Progenitor cell of endocrine pancreas (in vitro differentiated cells): ENCODE measurements around the gene SLC8B1. TPM values are rescaled to one million over a fixed set of nuclear protein-coding genes. Genes with fewer than 3 reads are reported as not detected.

Experiments used
- DNase-seq: peaks from one replicate; pipeline ENCODE4 v3.0.0; 2021; ENCODE audit warnings: low spot score; ENCODE audit not compliant: unreplicated experiment
- H3K27ac Mint-ChIP-seq: 2 replicates; pipeline ENCODE4 v1.8.0; 2021; ENCODE audit warnings: mild to moderate bottlenecking, moderate library complexity, mixed read lengths
- H3K27me3 Mint-ChIP-seq: 2 replicates; pipeline ENCODE4 v1.8.0; 2021; ENCODE audit warnings: mixed read lengths
- H3K36me3 Mint-ChIP-seq: 2 replicates; pipeline ENCODE4 v1.8.0; 2022; ENCODE audit warnings: mixed read lengths; ENCODE audit not compliant: insufficient read depth
- H3K4me1 Mint-ChIP-seq: 2 replicates; pipeline ENCODE4 v1.8.0; 2021; ENCODE audit warnings: low read depth, mixed read lengths
- H3K4me3 Mint-ChIP-seq: 2 replicates; pipeline ENCODE4 v1.8.0; 2021; ENCODE audit warnings: low read depth, mild to moderate bottlenecking, moderate library complexity, mixed read lengths
- H3K9me3 Mint-ChIP-seq: 2 replicates; pipeline ENCODE4 v1.8.0; 2021; ENCODE audit warnings: low read depth, mixed read lengths
- total RNA-seq: library from RNA; stranded (reverse); gene quantifications from 2 replicates; pipeline ENCODE4 v1.2.1, GENCODE V29; 2021
- TF ChIP-seq, protein P1 (sequence below): fragments of 200-600 bp; sonication (generic); IDR thresholded peaks from one replicate; pipeline ENCODE4 v1.5.0; 2021; ENCODE audit warnings: antibody characterized with exemption, mild to moderate bottlenecking; ENCODE audit not compliant: unreplicated experiment

SLC8B1 gene
- total RNA-seq, 1 donor from 2014 or later: 9.8 TPM

GRCh38 chr12:113328368-113328889 lies 6.5 kb downstream of the SLC8B1 start:
- Mint-ChIP-seq H3K4me1 (no peaks in the 10 kb centered on the region), H3K27me3 (peaks cover 8% of the 10 kb centered on the region), H3K36me3 (peaks cover 11% of the 10 kb centered on the region), H3K27ac (no peak overlapping the region), H3K4me3 (no peak overlapping the region), H3K9me3 (no peaks in the 10 kb centered on the region)
- TF ChIP-seq, protein P1, sequence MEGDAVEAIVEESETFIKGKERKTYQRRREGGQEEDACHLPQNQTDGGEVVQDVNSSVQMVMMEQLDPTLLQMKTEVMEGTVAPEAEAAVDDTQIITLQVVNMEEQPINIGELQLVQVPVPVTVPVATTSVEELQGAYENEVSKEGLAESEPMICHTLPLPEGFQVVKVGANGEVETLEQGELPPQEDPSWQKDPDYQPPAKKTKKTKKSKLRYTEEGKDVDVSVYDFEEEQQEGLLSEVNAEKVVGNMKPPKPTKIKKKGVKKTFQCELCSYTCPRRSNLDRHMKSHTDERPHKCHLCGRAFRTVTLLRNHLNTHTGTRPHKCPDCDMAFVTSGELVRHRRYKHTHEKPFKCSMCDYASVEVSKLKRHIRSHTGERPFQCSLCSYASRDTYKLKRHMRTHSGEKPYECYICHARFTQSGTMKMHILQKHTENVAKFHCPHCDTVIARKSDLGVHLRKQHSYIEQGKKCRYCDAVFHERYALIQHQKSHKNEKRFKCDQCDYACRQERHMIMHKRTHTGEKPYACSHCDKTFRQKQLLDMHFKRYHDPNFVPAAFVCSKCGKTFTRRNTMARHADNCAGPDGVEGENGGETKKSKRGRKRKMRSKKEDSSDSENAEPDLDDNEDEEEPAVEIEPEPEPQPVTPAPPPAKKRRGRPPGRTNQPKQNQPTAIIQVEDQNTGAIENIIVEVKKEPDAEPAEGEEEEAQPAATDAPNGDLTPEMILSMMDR: no peak
- no peak for DNase-seq

- Mint-ChIP-seq H3K4me3 (no peak overlapping the region), H3K27me3 (peaks cover 4% of the 10 kb centered on the region), H3K36me3 (peaks cover 5% of the 10 kb centered on the region), H3K27ac (no peak overlapping the region), H3K9me3 (no peaks in the 10 kb centered on the region), H3K4me1 (no peaks in the 10 kb centered on the region)
- TF ChIP-seq, protein P1: no peak
- DNase-seq: no peak
These were observed 8.0 kb downstream of the SLC8B1 start for GRCh38 chr12:113326775-113327395.

DNA sequence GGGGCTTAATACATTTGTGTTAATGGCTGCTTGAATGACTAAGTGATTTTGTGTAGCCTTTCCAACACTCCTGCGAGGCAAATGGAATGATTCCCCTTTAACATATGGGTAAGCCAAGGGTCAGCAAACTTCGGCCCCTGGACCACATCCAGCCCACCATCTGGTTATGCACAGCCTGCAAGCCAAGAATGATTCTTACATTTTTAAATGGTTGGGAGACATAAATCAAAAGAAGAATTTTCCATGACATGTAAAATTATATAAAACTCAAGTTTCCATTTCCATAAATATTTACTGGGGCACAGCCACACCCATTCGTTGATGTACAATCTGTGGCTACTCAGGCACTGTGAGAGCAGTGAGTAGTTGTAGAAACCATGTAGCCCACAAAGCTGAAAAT lies 9.0 kb downstream of the SLC8B1 start:
- DNase-seq: no peak

GRCh38 chr12:113322343-113322742 lies 12.6 kb downstream of the SLC8B1 start:
- H3K36me3 Mint-ChIP-seq: peaks cover 12% of the 10 kb centered on the region
- TF ChIP-seq, protein P1: no peak
- DNase-seq: no peak
- no peaks in the 10 kb centered on the region for H3K27me3 Mint-ChIP-seq
- peaks cover 3% of the 10 kb centered on the region for H3K9me3 Mint-ChIP-seq
- no peak overlapping the region for H3K4me3 Mint-ChIP-seq
- no peaks in the 10 kb centered on the region for H3K4me1 Mint-ChIP-seq
- H3K27ac Mint-ChIP-seq: no peak overlapping the region

More for the DNA sequence above, 9.0 kb downstream of the SLC8B1 start:
- TF ChIP-seq, protein P1: no peak
- H3K27me3 Mint-ChIP-seq: no peaks in the 10 kb centered on the region
- H3K4me1 Mint-ChIP-seq: no peaks in the 10 kb centered on the region
- no peak overlapping the region for H3K27ac Mint-ChIP-seq
- H3K9me3 Mint-ChIP-seq: no peaks in the 10 kb centered on the region
- H3K4me3 Mint-ChIP-seq: no peak overlapping the region
- H3K36me3 Mint-ChIP-seq: peaks cover 1% of the 10 kb centered on the region

DNA sequence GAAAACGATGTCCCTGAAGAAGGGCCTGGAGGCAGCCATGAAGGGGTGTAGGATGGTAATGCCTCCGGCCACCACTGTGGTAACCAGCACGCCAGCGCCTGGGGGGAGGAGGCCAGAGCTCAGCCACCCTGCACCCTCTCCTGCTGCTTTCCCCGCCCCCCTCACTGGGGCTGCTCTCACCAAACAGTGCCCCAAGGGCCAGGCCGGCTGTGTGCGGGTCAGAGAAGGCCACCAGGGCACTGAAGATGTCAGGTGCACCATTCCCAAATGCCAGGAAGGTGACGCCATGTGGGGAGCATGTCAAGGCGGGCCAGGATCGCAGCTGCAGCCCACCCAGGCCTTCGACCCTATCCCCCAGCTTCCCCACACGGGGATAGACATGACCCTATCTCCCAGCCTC lies 14.5 kb downstream of the SLC8B1 start:
- peaks cover 3% of the 10 kb centered on the region for H3K9me3 Mint-ChIP-seq
- H3K4me1 Mint-ChIP-seq: no peaks in the 10 kb centered on the region
- H3K4me3 Mint-ChIP-seq: no peak overlapping the region
- TF ChIP-seq, protein P1: no peak
- H3K27me3 Mint-ChIP-seq: no peaks in the 10 kb centered on the region
- no peak overlapping the region for H3K27ac Mint-ChIP-seq
- no peak for DNase-seq
- peaks cover 12% of the 10 kb centered on the region for H3K36me3 Mint-ChIP-seq
